GM18519 (cell line): ENCODE data around the gene PINK1.

Experiments
- ATAC-seq: cut with Tn5 transposase; IDR thresholded peaks from one replicate; pipeline ENCODE4 v1.9.1; 2021; ENCODE audit warnings: mild to moderate bottlenecking, moderate library complexity; ENCODE audit not compliant: unreplicated experiment, low FRiP score

The PINK1 gene

DNA sequence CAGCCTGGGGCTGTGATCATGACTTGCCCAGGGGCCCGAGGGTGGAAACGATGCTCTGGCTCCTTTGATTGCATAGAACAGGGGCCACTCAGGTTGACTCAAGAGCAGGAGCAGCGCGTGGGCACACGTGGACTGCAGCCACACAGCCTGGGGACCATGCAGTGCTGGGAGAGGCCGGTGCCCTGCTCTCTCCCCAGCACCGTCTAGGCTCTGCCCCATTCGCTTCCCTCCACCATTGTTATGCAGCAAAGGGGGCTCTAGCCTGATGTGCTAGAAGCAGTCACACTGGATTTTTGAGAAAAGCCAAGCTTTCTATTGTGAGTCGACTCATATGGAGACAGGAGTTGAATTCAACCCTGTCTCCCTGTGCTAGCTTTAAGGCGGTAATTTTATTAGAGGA lies 8.7 kb downstream of the PINK1 start:
- ATAC-seq, result no peak

DNA sequence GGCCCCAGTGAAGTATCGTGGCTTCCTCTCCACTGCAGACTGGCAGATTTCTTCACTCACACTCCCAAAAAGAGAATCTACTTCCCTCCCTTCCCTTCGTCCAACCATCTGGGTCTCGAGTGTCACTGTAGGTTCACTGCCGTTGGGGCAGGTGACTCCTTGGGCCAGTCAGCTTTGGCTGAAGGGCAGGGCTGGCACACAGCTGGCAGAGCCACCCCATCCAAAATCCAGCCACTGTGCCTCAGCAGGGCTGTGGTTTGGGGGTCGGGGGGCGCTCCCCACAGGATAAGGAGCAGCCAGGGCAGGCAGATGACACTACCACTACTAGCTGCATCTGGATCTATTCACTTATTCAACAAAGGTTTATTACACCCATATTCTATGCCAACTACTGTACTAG lies 9.8 kb downstream of the PINK1 start:
- ATAC-seq, result no peak

DNA sequence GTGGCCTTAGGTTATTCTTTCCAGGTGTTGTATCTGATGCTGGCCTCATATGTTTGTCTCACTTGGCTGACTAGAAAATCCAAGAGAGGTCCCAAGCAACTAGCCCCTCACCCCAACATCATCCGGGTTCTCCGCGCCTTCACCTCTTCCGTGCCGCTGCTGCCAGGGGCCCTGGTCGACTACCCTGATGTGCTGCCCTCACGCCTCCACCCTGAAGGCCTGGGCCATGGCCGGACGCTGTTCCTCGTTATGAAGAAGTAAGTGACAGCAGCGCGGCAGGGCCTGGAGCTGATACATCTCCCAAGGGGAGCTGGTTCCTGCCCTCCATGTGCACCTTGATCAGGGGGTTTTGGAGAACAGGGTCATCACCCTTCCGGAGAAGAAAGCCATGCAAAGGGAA lies 11.2 kb downstream of the PINK1 start:
- ATAC-seq, result no peak

DNA sequence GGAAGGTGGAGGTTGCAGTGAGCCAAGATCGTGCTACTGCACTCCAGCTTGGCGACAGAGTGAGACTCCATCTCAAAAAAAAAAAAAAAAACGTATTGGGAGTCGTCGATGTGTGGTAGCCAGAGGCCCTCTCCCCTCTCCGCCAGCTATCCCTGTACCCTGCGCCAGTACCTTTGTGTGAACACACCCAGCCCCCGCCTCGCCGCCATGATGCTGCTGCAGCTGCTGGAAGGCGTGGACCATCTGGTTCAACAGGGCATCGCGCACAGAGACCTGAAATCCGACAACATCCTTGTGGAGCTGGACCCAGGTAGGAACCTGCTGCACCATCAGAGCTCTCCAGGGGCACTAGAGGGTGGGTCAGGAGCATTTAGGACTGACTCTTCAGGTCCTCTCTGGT lies 12.2 kb downstream of the PINK1 start:
- ATAC-seq, result no peak

DNA sequence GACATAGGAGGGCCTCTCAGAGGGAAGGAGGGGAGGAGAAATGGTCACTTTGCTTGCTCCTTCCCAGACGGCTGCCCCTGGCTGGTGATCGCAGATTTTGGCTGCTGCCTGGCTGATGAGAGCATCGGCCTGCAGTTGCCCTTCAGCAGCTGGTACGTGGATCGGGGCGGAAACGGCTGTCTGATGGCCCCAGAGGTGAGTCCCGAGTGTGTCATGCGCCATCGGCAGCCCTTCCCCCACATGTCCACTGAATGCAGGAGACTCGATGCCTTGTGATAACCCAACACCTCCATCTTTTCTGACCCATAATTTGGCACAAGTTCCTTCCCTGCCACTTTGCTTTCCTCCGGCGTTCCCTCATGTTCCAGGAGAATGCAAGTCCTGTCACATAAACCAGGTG lies 15.2 kb downstream of the PINK1 start:
- no peak for ATAC-seq

DNA sequence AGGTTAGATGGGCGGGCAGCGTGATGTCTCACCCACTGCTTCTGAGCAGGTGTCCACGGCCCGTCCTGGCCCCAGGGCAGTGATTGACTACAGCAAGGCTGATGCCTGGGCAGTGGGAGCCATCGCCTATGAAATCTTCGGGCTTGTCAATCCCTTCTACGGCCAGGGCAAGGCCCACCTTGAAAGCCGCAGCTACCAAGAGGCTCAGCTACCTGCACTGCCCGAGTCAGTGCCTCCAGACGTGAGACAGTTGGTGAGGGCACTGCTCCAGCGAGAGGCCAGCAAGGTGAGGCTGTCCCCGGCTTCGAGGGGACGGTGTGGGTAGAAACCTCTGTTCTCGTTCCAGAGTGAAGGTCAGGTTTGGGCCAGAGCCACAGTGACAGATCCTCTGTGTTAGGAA lies 15.7 kb downstream of the PINK1 start:
- ATAC-seq, result no peak

DNA sequence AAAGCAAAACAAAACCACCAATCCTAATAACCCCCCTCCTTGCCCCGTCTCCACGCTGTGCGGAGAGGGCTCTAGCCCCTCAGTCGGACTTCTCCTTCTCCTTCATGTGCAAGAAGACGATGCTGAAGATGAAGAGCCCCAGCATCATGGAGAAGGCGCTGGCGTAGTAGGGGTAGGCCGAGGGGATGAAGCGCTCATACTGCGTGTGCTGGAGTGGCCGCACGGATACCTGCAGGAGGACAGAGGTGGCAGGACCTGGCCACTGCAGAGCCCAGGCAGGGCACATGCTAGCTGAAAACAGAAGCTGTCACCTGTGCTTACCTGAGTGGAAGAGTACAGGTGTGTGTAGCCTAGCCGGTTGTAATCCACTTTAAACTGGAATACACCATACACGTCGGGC lies 19.0 kb downstream of the PINK1 start:
- ATAC-seq, result no peak

DNA sequence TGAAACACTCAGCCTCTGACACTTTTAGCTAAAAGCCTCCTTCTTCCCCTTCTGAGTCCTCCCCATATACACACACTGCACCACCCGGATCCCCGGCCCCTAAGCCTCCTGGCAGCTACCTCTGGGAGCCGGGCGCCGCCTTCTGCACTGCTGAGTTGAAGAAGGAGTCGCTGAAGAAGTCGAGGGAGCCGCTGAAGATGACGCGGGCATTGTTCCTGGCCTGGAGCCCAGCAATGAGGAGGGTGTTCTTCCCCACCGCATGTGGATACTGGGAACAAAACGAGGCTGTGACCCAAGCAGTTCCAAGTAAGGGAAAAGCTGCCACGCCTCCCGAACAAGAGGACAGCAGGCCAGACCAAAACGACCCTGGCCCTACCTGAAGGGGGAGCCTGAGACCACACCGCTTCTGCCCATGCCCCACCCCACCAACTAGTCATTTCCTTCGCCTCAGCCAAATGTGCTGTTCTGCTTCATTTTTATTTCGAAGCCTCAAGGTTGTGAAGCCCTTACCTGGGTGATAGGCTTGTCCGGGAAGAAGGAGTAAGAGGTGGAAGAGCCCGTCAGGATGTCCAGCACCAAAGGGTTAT lies 20.9 kb downstream of the PINK1 start:
- ATAC-seq, result no peak

DNA sequence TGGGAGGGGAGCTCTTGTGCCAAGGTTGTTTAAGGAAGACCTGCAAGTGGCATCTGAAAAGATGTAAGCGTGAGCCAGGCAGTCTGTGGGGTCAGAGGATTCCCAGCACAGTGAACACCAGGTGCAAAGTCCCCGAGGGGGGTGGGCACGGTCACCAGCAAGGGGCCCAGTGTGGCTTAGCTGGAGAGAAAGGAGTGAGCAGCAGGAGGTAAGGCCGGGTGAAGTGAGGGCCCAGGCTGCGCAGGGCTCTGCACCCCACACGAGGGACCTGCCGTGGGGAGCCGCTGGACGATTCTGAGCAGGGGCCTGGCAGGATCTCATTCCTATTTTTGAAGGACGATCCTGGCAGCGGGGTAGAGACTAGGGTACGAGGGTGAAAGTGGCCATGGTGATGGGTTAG lies 23.8 kb downstream of the PINK1 start:
- no peak for ATAC-seq

DNA sequence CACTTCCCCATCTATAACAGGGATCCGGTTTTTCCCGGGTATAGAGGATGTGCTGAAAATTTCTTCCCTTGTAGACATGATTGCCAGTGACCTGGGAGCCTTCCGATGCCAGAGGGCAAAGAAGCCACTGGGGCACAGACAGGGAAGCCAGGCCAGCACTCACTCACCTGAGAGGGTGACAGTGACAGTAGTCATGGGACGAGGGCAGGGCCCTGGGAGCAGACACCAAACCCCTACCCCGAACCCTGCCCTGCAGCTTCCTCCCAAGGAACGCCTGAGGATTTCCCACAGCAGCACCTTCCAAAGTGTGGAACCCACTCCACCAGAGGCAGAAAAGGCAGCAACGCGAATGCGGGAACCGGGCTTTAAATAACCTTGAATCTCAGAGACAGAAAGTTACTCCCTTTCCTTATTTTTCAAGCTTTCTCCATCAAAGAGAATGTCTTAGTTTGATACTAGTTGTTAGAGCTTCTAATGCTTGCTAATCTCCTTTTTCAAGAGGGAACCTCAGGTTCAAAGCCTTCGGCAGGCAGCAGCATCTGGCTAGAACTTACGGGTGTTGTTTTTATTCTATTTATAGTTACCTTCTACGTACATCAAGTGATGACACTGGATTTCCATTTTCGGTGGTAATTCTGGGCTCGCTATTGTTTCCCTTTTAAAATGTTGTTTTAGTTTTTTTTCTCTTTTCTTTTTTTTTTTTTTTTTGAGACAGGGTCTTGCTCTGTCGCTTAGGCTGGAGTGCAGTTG lies 25.1 kb downstream of the PINK1 start:
- ATAC-seq, result no peak

DNA sequence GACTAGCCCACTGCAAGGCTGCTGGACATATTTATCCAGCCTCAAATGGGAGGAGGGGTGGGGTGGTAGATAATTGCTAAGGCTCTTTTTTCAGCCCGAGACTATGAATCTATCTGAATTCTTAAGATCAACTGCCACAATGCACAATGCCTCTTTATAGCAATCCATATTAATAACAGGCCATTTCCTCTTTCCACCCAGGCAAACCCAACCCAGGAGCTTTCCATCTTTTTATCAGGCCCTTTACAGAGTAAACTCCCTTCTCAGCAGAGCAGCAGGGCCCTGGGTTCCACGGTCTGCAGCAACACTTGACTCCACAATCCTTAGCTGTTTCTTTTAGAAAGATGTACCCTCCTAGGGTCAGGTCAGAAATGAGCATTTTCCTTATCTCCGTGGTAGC lies 27.1 kb downstream of the PINK1 start:
- ATAC-seq, result no peak

DNA sequence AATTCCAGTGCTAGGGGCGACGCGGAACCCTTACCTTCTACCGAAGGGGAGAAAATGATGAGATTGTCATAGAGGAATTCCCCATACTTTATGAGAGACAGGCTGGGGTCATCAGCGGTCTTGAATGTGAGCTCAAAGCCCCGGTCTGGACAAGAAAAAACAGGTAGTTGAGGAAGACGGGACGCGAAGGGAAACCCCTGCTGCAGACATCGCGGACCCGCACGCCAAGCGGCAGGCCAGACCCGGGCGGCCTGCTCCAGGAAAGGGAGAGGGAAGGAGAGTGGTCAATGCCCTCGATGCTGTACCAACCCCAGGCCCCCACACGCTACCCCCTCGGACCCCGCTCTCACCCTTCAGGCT lies 27.6 kb downstream of the PINK1 start:
- ATAC-seq, result no peak

DNA sequence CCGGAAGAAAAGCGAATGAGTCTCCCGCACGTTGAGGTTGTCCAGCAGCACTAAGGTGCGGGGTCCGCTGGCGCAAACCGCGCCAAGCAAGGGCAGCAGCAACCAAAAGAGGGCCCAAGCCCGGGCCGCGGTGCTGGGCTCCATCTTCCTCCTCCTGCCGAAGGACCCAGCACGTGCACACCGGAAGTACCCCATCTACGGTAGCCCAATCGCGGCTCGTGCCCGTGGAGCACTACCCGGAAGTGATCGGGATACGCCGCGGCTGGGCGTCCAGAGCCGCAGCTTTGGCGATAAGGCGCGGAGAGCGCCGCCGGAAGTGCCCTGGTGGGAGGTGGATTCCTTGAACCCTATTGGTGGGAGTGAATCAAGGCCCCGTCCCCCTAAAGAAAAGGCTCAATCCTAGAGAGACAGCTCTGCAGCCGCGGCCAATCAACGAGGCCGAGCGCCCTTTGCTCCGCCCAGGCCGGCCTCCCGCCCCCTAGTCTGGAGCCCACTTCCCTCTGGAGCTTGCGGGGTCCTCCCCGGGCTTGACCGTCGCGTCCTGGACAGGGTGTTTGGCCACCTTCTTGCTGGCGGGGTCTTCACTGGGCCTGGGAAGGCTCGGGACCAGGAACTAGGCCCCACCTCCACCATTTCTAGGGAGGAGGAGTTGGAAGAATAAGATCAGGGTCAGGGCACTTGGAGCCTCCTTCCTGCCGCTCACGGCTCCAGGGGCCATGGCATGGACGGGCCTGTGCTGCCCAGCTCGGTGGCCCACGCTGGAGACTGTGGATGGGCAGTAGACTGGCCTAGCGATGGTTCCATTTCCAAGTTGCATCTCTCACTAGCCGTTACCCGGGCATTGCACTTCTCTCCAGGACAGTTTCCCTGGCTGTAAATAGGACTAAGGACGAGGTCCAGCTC lies 28.2 kb downstream of the PINK1 start, which contains the start of gene DDOST:
TSS of gene DDOST (minus strand) at position 163 of the 903 bp plus-strand sequence. CDS start at position 144, 19 bp downstream.
- ATAC-seq, result peak; percentile 89

DNA sequence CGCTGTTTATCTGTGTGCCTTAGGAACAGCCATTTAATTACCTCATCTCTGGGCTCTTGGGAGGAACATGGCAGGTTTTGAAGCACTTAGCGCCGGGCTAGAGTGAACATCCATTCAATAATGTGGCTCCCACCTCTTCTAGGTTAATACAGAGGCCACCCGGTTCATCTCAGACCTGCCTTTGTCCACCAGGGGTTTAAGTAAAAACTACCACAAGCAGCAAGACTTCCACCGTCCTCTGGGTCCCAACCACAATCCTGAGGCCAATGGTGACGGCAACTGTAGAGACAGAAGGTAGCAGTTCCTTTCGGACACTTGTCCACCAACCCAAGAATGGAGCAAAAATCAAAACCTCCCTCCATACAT lies 28.8 kb downstream of the PINK1 start:
- ATAC-seq, result no peak

DNA sequence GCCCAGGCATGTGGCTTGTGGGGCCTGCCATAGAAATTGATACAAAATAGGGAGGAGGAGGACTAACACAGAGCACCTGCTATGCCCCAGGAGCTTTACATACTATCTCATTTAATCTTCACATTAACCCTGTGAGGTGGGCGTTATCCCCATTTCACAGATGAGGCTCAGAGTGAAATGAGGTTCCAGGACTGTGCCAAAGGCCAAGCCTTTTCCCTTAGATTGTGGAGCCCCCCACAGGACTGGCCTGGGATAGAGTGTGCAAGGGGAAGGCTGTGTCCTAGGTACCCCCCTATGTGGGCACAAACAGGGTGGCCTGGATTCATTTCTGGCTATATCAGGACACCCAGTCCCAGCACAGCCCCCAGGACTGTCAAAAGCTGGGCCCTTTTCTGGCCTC lies 30.1 kb downstream of the PINK1 start:
- ATAC-seq, result no peak

DNA sequence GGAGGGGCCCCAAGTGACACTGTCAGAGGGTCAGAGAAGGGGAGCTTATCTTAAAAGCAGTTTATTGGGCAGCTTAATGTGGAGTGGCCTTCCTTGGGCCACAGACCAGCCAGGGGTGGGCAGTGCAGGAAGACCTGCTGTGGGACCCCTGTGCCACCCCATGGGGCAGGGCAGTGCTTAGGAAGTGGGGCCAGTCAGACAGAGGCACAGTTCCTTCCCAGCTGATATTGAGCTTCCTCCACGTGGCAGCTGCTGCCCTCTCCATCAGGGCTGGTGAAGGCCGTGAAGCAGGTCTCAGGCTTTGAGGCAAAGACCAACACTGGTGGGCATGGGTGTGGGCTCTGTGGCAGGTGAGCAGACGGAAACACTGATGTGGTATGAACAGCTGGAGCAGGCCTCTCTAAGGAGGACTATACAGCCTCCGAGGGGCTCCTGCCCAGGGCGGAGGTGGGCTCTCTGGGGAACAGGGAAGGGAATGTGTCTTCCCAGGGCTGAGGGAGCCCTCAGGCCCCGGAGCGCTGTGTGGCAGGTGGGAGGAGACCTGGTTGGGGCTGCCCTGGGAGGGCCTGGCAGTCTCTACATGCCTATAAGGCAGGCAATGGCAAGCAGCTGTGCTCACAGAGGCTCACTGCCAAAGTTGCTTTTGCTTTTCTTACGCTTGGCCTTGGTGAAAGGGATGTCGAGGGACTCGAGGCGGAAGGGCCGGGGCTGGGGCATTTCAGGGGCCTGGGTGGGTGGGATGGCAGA lies 30.9 kb downstream of the PINK1 start:
- ATAC-seq, result no peak

DNA sequence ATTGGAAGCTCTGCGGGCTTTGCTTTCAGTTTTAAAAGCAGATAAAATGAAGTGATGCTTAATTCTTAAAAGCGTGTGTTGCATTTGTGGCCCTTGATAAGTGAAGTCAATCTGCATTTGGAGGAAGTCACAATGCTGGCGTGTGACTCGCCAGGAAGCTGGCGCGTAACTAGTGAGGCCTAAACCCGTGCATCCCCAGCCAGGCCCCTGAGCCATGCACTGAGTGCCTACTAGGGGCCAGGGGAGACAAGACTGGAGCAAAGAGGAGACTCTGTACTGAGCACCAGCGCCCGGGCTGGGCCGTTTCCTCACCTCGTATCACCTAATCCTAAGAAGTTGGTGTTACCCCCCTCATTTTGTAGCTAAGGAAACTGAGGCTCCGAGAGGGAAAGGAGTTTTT lies 32.5 kb downstream of the PINK1 start:
- ATAC-seq, result no peak

DNA sequence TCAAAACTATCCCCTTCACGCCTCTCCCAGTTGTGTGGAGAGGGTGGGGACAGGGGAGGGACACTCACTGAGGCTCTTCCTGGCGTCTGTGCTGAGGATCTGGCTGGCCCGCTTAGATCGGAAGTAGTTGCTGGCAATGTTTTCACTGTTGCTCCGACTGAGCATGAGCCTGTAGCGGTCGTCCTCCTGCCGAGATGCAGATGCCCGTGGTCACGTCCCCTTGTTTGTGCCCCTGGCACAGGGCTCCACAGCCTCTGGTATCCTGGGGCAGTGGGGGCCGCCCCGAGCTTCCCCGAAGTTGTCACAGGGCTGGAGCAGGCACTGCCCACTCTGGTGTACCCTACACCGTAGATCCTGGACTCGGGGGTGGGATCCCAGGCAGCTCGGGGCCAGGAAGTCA lies 32.9 kb downstream of the PINK1 start:
- ATAC-seq, result no peak

DNA sequence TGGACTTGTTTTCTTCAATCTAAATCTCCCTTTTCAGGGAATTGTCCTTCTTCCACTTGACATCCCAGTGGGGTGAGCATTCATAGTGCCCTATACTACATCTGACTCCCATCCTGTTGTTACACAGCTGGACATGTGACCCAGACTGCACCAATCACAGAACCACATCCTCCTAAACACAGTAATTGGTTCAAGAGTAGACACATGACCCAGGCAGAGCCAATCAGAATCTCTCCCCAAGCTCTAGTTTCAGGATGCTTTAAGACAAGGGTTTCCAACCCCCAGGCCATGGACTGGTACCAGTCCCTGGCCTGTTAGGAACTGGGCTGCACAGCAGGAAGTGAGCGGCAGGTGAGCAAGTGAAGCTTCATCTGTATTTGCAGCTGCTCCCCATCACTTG lies 33.5 kb downstream of the PINK1 start:
- no peak for ATAC-seq

DNA sequence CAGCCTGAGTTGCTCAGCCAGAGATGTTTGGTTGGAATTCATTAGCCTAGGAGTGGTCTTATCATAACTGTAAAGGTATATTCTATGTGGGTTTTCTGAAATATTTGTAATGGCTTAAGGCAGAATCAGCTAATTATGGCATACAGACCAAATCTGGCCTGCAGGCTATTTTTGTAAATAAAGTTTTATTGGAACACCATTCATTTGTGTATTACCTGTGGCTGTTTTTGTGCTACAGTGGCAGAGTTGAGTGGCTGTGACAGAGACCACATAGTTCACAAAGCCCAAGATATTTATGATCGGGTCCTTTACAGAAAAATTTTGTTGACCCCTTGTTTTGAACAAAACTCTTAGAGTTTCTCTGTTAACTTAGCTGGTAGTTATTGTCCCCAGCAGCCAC lies 35.3 kb downstream of the PINK1 start:
- no peak for ATAC-seq

DNA sequence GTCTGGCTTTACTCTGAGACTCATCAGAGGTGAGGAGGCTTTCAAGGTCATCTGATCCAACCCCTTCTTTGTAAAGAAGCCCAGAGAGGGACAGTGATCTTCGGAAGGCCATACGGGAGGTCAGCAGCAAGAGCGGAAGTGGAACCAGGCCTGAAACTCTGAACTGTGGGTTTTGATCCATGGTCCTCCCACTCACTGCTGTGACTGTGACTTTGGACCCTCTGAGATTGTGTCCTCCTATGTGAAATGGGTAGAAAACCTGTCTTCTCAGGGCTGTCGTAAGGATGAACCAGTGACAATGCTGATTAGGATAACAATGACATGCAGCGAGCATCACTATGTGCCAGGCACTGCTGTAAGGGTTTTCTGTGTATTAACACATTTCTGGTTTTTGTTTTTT lies 37.7 kb downstream of the PINK1 start:
- no peak for ATAC-seq
